A673 (cell line): Measurements from ENCODE around the gene U2AF1L4. TPM values are rescaled to one million over a fixed set of nuclear protein-coding genes. Genes with fewer than 3 reads are reported as not detected.

Experiments
- BruUV-seq: library from RNA; stranded (reverse); fragments of 400-500 nt; replicated peaks from 2 replicates; lab custom pipeline; 2021; lab: Mats Ljungman, UMichigan
- CTCF ChIA-PET: fragments of 300-600 bp; sonication (Branson Sonifier 250); formaldehyde crosslinking; loops from one replicate; lab custom pipeline; 2022; ENCODE audit warnings: antibody characterized with exemption; lab: Charles Lee
- POLR2A ChIA-PET: fragments of 300-600 bp; sonication (Branson Sonifier 250); formaldehyde crosslinking; loops from one replicate; lab custom pipeline; 2022; ENCODE audit warnings: antibody characterized with exemption; ENCODE audit not compliant: low non-redundant PET; lab: Charles Lee
- DNase-seq: peaks from one replicate; pipeline ENCODE4 v3.0.0-alpha.2; 2015; ENCODE audit warnings: low spot score
- H3K27ac ChIP-seq: fragments of 200-600 bp; sonication (generic); 2 replicates; pipeline ENCODE4 v1.5.1; 2016; ENCODE audit warnings: mixed run types, low read depth, mild to moderate bottlenecking, mixed read lengths, antibody characterized with exemption, low read length; ENCODE audit not compliant: poor library complexity, severe bottlenecking
- H3K27me3 ChIP-seq: fragments of 200-600 bp; sonication (generic); replicated peaks from 2 replicates; pipeline ENCODE4 v1.6.1; 2017; ENCODE audit warnings: mixed run types, low read depth, mild to moderate bottlenecking, mixed read lengths, antibody characterized with exemption, low read length; ENCODE audit not compliant: insufficient read depth, poor library complexity
- H3K36me3 ChIP-seq: fragments of 200-600 bp; sonication (generic); 2 replicates; pipeline ENCODE4 v1.6.1; 2016; ENCODE audit warnings: mixed run types, mild to moderate bottlenecking, mixed read lengths, antibody characterized with exemption, low read length; ENCODE audit not compliant: insufficient read depth, poor library complexity, severe bottlenecking
- H3K4me1 ChIP-seq: fragments of 200-600 bp; sonication (generic); 2 replicates; pipeline ENCODE4 v1.6.1; 2017; ENCODE audit warnings: mixed run types, mild to moderate bottlenecking, mixed read lengths, antibody characterized with exemption, low read length; ENCODE audit not compliant: insufficient read depth, poor library complexity, severe bottlenecking
- H3K4me3 ChIP-seq: fragments of 200-600 bp; sonication (generic); 2 replicates; pipeline ENCODE4 v1.5.1; 2016; ENCODE audit warnings: low read depth, mixed run types, mild to moderate bottlenecking, mixed read lengths, low read length; ENCODE audit not compliant: poor library complexity, severe bottlenecking
- H3K9me3 ChIP-seq: fragments of 200-600 bp; sonication (generic); 2 replicates; pipeline ENCODE4 v1.6.1; 2016; ENCODE audit warnings: mixed run types, low read depth, mild to moderate bottlenecking, mixed read lengths, antibody characterized with exemption, low read length; ENCODE audit not compliant: poor library complexity, severe bottlenecking
- EZH2 ChIP-seq: fragments of 200-600 bp; sonication (generic); IDR thresholded peaks from 2 replicates; pipeline ENCODE4 v1.6.1; 2017; ENCODE audit warnings: borderline replicate concordance, low read depth, mild to moderate bottlenecking, mixed read lengths, antibody characterized with exemption, low read length; ENCODE audit not compliant: poor library complexity, severe bottlenecking
- intact Hi-C: fragments of 100-400 bp; cut with micrococcal nuclease; formaldehyde crosslinking; loops from one replicate; pipeline ENCODE4 v1.10.0; 2022; ENCODE audit not compliant: unreplicated experiment
- total RNA-seq: library from RNA; stranded (reverse); gene quantifications from 2 replicates; pipeline ENCODE4 v1.2.3, GENCODE V29; 2021
- TF ChIP-seq, protein P1 (sequence below): fragments of 300-800, 200-600 bp; sonication (generic); conservative IDR thresholded peaks from 2 replicates; pipeline ENCODE4 v1.5.1; 2017; ENCODE audit warnings: low read depth, mild to moderate bottlenecking, antibody characterized with exemption, low read length, moderate library complexity, mixed read lengths

U2AF1L4 gene
- total RNA-seq, 1 experiment from 2014 or later, result 21.0 TPM

- Histone ChIP-seq H3K4me1 (no peaks in the 10 kb centered on the region), H3K4me3 (no peak overlapping the region), H3K27me3 (no peaks in the 10 kb centered on the region), H3K27ac (no peak overlapping the region), H3K9me3 (no peaks in the 10 kb centered on the region), H3K36me3 (peaks cover 43% of the 10 kb centered on the region)
- ChIA-PET POLR2A (no interaction called here), CTCF (no interaction called here)
- TF ChIP-seq, protein P1, sequence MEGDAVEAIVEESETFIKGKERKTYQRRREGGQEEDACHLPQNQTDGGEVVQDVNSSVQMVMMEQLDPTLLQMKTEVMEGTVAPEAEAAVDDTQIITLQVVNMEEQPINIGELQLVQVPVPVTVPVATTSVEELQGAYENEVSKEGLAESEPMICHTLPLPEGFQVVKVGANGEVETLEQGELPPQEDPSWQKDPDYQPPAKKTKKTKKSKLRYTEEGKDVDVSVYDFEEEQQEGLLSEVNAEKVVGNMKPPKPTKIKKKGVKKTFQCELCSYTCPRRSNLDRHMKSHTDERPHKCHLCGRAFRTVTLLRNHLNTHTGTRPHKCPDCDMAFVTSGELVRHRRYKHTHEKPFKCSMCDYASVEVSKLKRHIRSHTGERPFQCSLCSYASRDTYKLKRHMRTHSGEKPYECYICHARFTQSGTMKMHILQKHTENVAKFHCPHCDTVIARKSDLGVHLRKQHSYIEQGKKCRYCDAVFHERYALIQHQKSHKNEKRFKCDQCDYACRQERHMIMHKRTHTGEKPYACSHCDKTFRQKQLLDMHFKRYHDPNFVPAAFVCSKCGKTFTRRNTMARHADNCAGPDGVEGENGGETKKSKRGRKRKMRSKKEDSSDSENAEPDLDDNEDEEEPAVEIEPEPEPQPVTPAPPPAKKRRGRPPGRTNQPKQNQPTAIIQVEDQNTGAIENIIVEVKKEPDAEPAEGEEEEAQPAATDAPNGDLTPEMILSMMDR, result no peak
- TF ChIP-seq EZH2, result no peak
- BruUV-seq, result TSS peak; percentile 82
- no peak for DNase-seq
- intact Hi-C loops, result no loop called here
These were observed 7.0 kb downstream of the U2AF1L4 start for GRCh38 chr19:35738021-35738886.

DNA sequence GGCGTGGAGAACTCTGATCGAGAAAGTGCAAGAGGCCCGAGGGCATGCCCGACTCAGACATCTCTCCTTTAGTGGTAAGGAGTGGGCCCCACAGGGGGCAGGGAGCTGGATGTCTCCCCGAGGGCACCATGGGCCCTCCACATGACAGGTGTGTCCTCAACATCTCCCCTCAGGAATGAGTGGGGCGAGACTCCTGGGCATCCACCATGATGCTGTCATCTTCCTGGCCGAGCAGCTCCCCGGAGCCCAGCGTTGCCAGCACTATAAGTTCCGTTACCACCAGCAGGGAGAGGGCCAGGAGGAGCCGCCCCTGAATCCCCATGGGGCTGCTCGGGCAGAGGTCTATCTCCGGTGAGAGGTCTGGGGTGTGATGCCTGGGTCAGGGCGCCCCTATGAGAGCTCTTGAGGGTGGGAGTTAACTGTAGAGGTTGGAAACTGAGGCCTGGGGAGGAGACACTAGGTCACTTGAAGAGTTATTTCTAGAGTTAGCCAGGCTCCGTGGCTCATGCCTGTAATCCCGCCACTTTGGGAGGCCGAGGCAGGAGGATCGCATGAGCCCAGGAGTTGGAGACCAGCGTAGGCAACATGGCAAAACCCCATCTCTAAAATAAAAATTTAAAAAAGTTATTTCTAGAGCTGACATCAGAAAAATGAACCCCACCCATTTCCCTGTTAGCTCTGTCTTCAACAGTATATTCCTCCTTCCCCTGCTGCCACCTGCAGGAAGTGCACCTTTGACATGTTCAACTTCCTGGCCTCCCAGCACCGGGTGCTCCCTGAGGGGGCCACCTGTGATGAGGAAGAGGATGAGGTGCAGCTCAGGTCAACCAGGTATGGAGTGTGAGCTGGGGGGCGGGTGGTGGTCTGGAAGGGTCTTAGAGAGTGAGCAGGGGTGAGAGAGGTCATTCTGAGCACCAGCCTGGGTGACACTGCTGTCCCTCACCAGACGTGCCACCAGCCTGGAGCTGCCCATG lies 8.0 kb downstream of the U2AF1L4 start:
- CTCF ChIA-PET, result no interaction called here
- H3K9me3 ChIP-seq, result no peaks in the 10 kb centered on the region
- TF ChIP-seq, protein P1, result no peak
- TF ChIP-seq EZH2, result no peak
- BruUV-seq, result no TSS peak
- H3K4me1 ChIP-seq, result no peaks in the 10 kb centered on the region
- intact Hi-C loops, result no loop called here
- POLR2A ChIA-PET, result interaction anchor here (0.6 kb wide), 1 partner anchor 89 kb away, joined by 4 read pairs; the partner anchor contains the start of gene COX6B1
- no peak for DNase-seq
- H3K36me3 ChIP-seq, result peaks cover 52% of the 10 kb centered on the region
- H3K4me3 ChIP-seq, result no peak overlapping the region
- no peaks in the 10 kb centered on the region for H3K27me3 ChIP-seq
- no peak overlapping the region for H3K27ac ChIP-seq

DNA sequence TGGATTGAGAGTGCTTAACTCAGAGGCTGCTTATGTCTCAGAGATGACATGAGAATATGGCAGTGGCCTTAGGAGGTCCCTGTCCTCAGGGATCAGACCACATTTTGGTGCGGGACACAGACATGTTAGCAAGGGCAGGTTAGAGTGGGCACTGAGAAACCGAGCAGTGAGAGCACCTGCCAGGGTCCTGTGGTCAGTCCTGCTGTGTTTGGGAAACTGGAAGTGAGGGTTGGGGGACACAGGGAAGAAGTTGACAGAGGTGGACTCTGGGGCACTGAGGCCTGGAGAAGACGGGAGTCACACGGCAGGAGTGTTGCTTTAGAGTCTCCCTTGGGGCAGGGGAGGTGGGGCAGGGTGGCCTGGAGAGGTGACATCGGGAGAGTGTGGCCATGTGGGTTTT lies 10.3 kb downstream of the U2AF1L4 start:
- Histone ChIP-seq H3K4me3 (no peak overlapping the region), H3K9me3 (no peaks in the 10 kb centered on the region), H3K27ac (no peak overlapping the region), H3K36me3 (peaks cover 75% of the 10 kb centered on the region), H3K4me1 (no peaks in the 10 kb centered on the region), H3K27me3 (no peaks in the 10 kb centered on the region)
- TF ChIP-seq, protein P1, result no peak
- no peak for TF ChIP-seq EZH2
- DNase-seq, result no peak
- BruUV-seq, result no TSS peak
- CTCF ChIA-PET, result no interaction called here
- POLR2A ChIA-PET, result no interaction called here
- intact Hi-C loops, result no loop called here
